ENCODE measurements around the gene GDF15. TPM values are rescaled to one million over a fixed set of nuclear protein-coding genes. Genes with fewer than 3 reads are reported as not detected.
"Not testable (repeated sequence)": the region's sequence is repeated elsewhere in the genome, so short reads cannot be mapped to it uniquely, and the experiment has no call there.

GDF15 gene, protein sequence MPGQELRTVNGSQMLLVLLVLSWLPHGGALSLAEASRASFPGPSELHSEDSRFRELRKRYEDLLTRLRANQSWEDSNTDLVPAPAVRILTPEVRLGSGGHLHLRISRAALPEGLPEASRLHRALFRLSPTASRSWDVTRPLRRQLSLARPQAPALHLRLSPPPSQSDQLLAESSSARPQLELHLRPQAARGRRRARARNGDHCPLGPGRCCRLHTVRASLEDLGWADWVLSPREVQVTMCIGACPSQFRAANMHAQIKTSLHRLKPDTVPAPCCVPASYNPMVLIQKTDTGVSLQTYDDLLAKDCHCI
- not detected for total RNA-seq

DNA sequence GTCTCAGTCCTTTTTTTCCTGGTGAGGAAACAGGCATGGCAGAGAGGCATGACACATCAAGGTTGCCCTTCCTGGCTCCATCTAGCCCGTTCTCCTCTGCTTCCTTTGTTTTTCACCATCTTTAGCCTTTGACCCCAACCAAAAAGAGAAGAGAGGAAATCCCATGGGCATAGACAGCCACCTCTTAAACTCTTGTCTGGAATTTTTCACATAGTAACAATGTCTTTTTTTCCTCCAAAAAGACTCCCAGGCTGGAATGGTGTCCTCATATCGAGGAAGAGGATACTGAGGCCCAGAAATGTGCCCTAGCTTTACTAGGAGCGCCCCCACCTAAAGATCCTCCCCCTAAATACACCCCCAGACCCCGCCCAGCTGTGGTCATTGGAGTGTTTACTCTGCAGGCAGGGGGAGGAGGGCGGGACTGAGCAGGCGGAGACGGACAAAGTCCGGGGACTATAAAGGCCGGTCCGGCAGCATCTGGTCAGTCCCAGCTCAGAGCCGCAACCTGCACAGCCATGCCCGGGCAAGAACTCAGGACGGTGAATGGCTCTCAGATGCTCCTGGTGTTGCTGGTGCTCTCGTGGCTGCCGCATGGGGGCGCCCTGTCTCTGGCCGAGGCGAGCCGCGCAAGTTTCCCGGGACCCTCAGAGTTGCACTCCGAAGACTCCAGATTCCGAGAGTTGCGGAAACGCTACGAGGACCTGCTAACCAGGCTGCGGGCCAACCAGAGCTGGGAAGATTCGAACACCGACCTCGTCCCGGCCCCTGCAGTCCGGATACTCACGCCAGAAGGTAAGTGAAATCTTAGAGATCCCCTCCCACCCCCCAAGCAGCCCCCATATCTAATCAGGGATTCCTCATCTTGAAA lies at the start of gene GDF15:
Gene GDF15 (plus strand): TSS at position 484 of the 868 bp plus-strand sequence. CDS start 32 bp downstream, at position 516.
- POLR2A ChIA-PET: no interaction called here
- CTCF ChIA-PET: interaction anchor here (0.5 to 6.8 kb wide), 6 partner anchors 12 to 71 kb away, joined by 3 to 107 read pairs (median 3); partner anchors contain the start of gene LRRC25

DNA sequence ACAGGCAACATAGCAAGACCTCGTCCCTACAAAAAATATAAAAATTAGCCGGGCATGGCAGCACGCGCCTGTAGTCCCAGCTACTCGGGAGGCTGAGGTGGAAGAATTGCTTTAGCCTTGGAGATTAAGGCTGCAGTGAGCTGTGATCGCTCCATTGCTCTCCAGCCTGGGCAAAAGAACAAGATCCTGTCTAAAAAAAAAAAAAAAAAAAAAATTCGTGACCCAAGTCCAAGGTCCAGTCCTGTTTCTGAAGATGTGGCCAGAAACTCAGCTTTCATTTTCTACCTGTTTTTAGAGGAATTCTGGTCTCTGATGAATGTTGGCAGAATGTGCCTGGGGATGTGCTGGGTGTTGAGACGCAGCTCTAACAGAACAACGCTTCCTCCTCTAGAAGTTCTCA lies 47.4 kb upstream of the GDF15 start:
- ChIA-PET POLR2A (interaction anchor here (0.5 kb wide), 1 partner anchor 82 kb away, joined by 3 read pairs; no protein-coding TSS in a partner anchor), CTCF (interaction anchor here (0.9 to 2.8 kb wide), 9 partner anchors 9 to 128 kb away, joined by 4 to 30 read pairs (median 6); no protein-coding TSS in a partner anchor)

DNA sequence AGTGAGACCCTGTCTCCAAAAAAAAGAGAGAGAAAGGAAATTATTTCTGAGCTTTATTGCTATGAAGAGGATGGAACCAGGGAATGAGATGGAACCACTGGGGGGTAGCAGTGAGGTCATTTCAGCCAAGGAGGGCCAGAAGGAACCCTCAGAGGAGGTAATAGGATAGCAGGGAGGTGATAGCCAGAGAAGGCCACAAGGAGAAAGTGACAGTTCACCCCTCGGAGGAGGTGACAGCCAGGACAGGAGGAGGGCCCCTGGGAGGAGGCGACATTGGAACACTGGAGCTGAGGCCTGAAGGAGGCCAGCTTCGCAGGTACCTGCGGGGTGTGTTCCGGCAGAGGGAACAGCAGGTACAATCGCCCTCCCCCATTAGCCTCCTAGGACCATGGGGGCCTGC lies 46.2 kb upstream of the GDF15 start:
- ChIA-PET POLR2A (interaction anchor here (1.1 kb wide), 1 partner anchor 58 kb away, joined by 3 read pairs; the partner anchor contains the start of gene JUND), CTCF (interaction anchor here (0.7 to 2.8 kb wide), 12 partner anchors 11 to 134 kb away, joined by 3 to 30 read pairs (median 4); no protein-coding TSS in a partner anchor)

DNA sequence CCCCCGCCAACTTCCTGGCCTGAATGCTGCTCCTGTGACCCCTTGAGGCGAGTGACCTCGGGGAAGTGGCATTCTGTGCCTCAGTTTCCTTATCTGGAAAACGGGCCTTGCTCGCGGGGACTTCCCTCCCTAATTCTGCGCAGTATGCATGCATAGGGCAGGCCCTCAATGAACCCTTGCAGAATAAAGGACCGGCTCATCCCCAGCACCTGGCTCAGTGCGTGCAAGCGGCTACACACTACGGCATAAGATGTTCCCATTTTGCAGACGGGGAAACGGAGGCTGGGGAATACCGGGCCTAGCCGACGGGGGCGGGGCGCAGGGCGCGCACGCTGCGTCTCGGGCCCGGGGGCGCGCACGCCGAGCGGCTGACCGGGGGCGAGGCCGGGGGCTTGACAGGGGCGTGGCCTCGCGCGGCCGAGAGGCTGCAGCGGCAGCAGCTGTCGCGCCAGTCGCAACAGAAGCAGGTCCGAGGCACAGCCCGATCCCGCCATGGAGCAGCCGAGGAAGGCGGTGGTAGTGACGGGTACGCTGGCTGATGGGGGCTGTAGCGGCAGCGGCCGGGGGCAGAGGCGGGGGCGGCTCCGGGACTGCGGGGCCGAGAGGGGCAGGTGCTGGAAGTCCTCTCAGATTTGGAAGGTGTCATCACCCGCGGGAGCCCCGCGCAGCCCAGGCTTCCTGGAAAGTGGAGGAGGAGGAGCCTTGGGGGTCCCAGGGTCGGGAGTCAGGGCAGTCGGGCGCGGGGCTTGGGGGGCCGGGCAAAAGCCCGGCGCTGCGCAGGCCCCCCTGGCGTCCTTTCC lies 45.6 kb upstream of the GDF15 start, which contains the start of gene PGPEP1:
Gene PGPEP1 (plus strand): TSS at position 409 of the 800 bp plus-strand sequence. CDS start 84 bp downstream, at position 493.
- ChIA-PET CTCF (interaction anchor here (0.7 to 2.8 kb wide), 6 partner anchors 14 to 69 kb away, joined by 3 to 30 read pairs (median 4); no protein-coding TSS in a partner anchor), POLR2A (interaction anchor here (1.1 kb wide), 1 partner anchor 59 kb away, joined by 3 read pairs; the partner anchor contains the start of gene JUND)

DNA sequence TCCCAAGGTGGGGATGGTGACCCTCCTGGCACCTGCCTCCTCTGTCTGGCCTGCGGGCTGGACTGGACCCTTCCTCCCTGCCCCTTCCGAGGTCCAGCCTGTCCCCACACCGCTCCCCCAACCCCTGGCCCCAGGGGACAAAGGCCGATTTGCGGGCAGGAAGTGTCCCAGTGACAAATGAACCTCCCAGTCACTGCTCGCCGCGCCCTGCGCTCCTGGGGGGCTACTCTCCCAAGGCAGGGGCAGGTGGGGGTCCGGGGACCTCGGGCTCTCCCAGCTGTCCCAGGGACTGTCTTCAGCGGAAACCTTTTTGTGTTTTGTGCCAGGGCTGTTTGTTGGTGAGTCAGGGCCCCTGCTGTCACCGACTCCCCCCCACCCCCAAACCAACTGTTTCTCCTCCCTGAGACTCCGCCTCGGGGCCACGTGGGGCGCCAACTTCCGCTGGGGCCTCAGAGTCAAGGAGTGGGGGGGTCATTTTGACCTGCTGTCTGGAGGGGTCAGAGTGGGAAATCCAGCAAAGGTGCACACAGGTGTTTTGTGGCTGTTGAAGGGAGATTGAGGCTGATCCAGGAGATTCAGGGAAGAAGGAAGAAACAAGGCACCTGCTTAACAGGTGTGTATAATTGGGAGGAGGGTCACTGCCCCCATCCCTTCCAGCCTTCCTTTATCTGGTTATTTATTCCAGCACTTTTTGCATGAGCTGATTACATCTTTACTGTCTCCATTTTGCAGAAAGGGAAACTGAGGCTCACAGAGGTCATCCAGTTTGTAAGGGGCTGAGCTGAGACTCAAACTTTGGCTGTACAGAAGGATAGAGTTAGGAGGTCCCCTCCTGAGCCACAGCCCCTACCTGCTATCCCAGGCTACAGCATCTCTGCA lies 44.7 kb upstream of the GDF15 start:
- CTCF ChIA-PET: interaction anchor here (0.7 to 2.8 kb wide), 6 partner anchors 25 to 189 kb away, joined by 3 to 30 read pairs (median 4); no protein-coding TSS in a partner anchor

DNA sequence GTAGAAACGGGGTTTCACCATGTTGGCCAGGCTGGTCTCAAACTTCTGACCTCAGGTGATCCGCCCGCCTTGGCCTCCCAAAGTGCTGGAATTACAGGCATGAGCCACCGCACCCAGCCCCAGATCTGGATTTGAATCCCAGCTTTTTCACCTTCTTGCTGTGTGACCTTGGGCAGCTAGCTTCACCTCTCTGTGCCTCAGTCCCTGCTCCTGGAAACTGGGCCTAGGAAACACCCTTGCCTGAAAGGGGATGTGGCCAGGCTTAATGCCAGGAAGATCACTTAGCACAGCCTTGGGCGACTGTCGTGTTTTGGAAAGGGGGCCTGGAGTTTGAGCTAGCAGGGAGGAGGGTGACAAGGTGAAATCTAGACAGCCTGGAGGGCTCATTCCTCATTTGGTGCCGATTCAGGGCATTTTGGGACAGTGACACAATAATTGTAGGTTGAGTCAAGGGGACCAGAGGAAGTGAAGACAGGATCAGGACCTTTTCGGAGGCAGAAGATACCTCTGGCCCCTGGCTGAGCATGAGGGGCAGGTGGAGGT lies 43.8 kb upstream of the GDF15 start:
- CTCF ChIA-PET: interaction anchor here (0.7 to 2.4 kb wide), 5 partner anchors 26 to 188 kb away, joined by 3 to 14 read pairs (median 3); no protein-coding TSS in a partner anchor
- POLR2A ChIA-PET: no interaction called here

More for the DNA sequence above, 44.7 kb upstream of the GDF15 start:
- POLR2A ChIA-PET: interaction anchor here (0.7 kb wide), 1 partner anchor 247 kb away, joined by 4 read pairs; no protein-coding TSS in a partner anchor

DNA sequence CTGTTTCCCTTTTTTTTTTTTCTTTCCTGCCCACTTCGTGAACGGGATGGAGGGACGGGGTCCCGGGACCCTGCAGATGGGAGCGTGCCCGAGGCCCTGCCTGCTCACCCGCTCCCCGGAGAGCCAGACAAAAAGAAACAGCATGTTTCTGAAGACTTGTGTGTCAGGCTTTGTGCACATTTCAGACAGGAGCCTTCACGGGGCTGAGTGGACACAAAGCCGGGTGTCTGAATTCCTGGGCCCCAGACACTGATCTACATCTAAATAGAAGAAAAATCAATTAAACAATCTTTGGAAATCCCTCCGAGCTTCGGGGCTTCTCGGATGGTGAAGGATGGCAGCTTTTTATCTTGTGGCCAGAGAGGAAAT lies 41.4 kb upstream of the GDF15 start:
- CTCF ChIA-PET: interaction anchor here (1.1 kb wide), 1 partner anchor 184 kb away, joined by 3 read pairs; no protein-coding TSS in a partner anchor
- POLR2A ChIA-PET: no interaction called here

DNA sequence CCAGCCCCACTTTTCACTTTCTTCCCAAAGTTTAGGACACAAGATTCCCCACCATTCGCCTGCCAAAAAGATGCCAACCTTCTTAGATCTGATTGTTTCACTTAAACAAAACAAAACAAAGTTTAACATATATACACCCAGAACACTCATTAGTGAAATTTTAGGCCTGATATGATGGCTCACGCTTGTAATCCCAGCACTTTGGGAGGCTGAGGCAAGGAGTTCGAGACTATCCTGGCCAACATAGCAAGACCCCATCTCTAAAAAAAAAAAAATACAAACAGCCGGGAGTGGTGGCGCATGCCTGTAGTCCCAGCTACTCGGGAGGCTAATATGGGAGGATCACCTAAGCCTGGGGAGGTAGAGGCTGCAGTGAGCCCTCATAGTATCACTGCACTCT lies 40.7 kb upstream of the GDF15 start:
- CTCF ChIA-PET: interaction anchor here (1.1 kb wide), 1 partner anchor 185 kb away, joined by 3 read pairs; no protein-coding TSS in a partner anchor
- POLR2A ChIA-PET: no interaction called here

DNA sequence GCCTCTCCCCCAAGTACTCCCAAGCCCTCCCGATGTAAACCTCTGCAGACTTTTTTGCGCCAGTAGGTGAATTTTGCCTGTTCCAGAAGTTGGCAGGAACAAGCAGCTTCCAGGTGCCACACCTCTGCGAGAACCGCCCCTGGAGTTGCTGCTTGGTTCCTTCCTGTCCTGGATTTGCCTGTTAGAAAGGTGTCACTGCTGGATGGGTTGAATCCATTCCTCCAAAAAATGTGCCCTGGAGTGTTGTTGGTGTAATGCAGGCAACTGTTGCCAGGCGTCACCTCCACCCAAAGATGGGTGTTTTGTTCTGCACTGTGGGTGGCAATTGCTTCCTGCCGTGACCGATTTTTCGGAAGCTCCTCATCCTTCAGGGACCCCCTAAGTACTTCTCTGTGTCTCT lies 39.9 kb upstream of the GDF15 start:
- CTCF ChIA-PET: no interaction called here
- POLR2A ChIA-PET: interaction anchor here (0.6 kb wide), 1 partner anchor 174 kb away, joined by 3 read pairs; no protein-coding TSS in a partner anchor

DNA sequence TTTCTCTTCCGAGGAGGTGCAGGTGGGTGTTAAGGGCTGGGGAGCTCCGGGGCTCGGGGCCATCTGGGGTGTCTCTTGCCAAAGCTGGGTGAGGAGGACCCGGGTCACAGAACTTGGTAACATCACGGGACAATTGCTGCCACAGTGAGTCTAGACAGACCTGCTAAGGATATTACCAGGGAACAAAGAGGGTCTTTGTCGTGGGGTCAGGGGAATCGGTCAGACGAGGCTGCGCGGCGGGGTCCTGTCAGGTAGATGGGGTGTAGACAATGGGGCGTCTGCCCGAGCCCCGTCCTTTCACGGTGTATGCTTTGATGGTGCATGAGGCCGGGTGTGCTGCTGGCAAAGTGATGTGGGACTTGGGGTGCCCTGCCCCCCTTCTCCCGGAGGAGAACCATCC lies 37.8 kb upstream of the GDF15 start:
- ChIA-PET POLR2A (no interaction called here), CTCF (no interaction called here)

DNA sequence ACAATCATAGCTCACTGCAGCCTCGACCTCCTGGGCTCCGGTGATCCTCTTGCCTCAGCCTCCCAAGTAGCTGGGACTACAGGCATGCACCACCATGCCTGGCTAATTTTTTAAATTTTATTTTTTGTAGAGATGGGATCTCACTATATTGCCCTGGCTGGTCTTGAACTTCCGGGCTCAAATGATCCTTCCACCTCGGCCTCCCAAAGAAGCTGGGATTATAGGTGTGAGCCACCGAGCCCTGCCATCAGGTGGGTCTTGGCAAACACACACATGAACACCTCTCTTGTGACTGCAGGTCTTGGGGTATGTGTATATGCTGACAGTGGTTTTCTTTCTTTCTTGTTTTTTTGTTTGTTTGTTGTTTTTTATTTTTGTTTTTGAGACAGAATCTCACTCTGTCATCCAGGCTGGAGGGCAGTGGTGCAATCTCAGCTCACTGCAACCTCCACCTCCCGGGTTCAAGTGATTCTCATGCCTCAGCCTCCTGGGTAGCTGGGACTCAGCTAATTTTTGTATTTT lies 37.1 kb upstream of the GDF15 start:
- POLR2A ChIA-PET: not testable (repeated sequence)
- CTCF ChIA-PET: interaction anchor here (1.0 to 2.0 kb wide), 2 partner anchors 40 to 62 kb away, joined by 3 to 7 read pairs; no protein-coding TSS in a partner anchor

DNA sequence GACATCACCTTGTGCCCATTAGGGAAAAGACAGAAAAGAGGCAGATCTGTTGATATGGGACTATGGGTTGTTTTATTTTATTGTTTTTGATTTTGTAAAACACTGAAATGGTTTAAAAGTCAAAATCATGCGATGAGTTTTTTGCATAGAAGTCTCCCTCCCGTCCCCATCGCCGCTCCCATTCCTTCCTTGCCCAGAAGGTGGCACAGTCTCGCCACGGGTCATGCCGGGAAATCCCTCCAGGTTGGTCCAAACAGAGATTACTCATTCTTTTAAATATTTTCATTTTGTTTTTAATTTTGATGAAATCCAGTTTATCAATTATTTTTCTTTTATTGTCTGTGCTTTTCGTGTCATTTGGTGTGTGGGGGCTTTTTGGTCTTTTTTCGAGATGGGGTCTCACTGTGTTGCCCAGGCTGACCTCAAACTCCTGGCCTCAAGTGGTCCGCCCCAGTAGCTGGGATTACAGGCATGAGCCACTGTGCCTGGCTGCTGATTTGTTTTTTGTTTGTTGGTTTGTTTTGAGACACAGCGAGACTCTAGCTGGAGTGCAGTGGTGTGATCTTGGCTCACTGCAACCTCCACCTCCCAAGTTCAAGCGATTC lies 36.3 kb upstream of the GDF15 start:
- ChIA-PET POLR2A (no interaction called here), CTCF (interaction anchor here (1.0 to 2.0 kb wide), 2 partner anchors 39 to 61 kb away, joined by 3 to 7 read pairs; no protein-coding TSS in a partner anchor)

DNA sequence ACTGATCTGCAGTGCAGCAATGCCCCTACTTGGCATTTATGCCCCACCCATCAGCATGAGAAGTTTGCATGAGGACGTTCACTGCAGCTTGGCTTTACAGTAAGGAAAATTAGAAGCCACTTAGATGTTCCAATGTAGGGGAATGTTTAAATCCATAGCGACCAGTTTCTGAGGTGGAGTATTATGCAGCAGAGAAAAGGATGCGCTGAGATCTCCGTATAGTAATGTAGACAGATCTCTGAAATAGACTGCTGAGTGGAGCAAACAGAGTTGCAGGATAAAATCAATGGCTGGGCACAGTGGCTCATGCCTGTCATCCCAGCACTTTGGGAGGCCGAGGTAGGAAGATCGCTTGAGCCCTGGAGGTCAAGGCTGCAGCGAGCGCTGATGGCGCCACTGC lies 35.5 kb upstream of the GDF15 start:
- ChIA-PET POLR2A (no interaction called here), CTCF (interaction anchor here (2.0 kb wide), 1 partner anchor 60 kb away, joined by 7 read pairs; no protein-coding TSS in a partner anchor)

DNA sequence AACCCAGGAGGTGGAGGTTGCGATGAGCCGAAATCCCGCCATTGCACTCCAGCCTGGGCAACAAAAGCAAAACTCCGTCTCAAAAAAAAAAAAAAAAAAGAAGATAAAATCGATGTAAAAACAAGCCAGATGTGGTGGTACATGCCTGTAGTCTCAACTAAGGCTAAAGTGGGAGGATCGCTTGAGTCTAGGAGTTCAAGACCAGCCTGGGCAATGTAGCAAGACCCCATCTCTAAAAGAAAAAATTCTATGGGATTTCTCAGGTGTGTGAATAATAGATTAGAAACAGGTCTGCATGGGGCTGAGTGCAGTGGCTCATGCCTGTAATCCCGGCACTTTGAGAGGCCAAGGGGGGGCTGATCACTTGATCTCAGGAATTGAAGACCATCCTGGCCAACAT lies 34.4 kb upstream of the GDF15 start:
- ChIA-PET POLR2A (no interaction called here), CTCF (interaction anchor here (0.7 kb wide), 1 partner anchor 1499 kb away, joined by 3 read pairs; no protein-coding TSS in a partner anchor)

DNA sequence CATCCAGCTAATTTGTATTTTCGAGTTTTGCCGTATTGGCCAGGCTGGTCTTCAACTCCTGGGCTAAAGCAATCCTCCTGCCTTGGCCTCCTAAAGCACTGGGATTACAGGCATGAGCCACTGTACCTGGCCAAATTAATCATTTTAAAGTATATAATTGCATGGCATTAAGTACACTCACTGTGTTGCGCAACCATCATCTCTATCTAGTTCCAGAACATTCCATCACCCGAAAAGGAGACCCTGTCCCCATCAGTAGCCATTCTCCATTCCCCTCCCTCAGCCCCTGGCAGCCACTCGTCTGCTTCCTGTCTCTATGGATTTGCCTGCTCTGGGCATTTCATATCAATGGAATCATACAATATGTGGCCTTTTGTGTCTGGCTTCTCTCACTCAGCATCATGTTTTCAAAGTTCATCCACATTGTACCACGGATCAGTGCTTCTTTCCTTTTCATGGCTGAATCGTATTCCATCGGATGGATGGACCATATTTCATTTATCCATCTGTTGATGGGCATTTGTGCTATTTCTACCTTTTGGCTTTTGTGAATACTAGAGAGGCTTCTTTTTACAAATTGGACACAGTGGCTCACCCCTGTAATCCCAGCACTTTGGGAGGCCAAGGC lies 32.5 kb upstream of the GDF15 start:
- ChIA-PET POLR2A (no interaction called here), CTCF (interaction anchor here (1.5 kb wide), 1 partner anchor 14 kb away, joined by 6 read pairs; no protein-coding TSS in a partner anchor)

DNA sequence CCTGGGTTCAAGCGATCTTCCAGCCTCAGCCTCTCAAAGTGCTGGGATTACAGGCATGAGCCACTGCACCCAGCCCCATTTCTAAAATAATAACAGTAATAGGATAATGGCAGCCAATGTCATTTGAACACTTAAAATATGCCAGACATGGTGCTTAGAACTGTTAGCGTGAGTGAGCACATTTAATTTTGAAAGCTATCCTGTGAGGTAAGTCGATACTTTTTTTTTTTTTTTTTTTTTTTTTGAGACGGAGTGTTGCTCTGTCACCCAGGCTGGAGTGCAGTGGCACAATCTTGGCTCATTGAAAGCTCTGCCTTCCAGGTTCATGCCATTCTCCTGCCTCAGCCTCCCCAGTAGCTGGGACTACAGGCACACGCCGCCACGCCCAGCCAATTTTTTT lies 31.2 kb upstream of the GDF15 start:
- CTCF ChIA-PET: interaction anchor here (1.5 kb wide), 1 partner anchor 15 kb away, joined by 6 read pairs; no protein-coding TSS in a partner anchor
- POLR2A ChIA-PET: interaction anchor here (0.6 kb wide), 1 partner anchor 16 kb away, joined by 3 read pairs; no protein-coding TSS in a partner anchor
